Gastroesophageal sphincter (tissue), 4 donors: Measurements from ENCODE around the gene ATP1B2. TPM values are rescaled to one million over a fixed set of nuclear protein-coding genes. Genes with fewer than 3 reads are reported as not detected.

Experiments used
- ATAC-seq: fragments of 150-250 bp; one replicate; pipeline ENCODE4 v1.9.1; 2016; ENCODE audit warnings: mild to moderate bottlenecking, moderate library complexity
- H3K27ac ChIP-seq, 4 donors: fragments of 200-600 bp; sonication (generic) in 3 of 4; 1 replicate in 3 of 4; 2 replicates in 1 of 4; pipeline ENCODE4 v1.5.1; 2016 to 2019
- H3K27me3 ChIP-seq: fragments of 200-600 bp; sonication (generic); one replicate; pipeline ENCODE4 v1.5.1; 2019
- H3K36me3 ChIP-seq, 2 donors: fragments of 200-600 bp; sonication (generic); one replicate each; pipeline ENCODE4 v1.5.1; 2019; ENCODE audit warnings: control low read depth in 1 of 2
- H3K4me1 ChIP-seq, 3 donors: fragments of 200-600 bp; sonication (generic); 1 replicate in 2 of 3; 2 replicates in 1 of 3; pipeline ENCODE4 v1.5.1; 2016 to 2019; ENCODE audit warnings: control low read depth in 2 of 3
- H3K4me3 ChIP-seq, 2 donors: fragments of 200-600 bp; sonication (generic); one replicate each; pipeline ENCODE4 v1.5.1; 2019; ENCODE audit warnings: mild to moderate bottlenecking in 1 of 2, moderate library complexity in 1 of 2
- H3K9me3 ChIP-seq, 3 donors: fragments of 200-600 bp; sonication (generic); one replicate each; pipeline ENCODE4 v1.5.1; 2017 to 2019; ENCODE audit warnings: control low read depth in 2 of 3
- CTCF ChIP-seq, 4 experiments: fragments of 200-600 bp in 2 of 4; fragments of 450-650 bp in 2 of 4; sonication (generic) in 1 of 4; IDR thresholded peaks; one replicate each; pipeline ENCODE4 v1.5.1; 2017 to 2019; ENCODE audit warnings: antibody characterized with exemption in 4 of 4, mild to moderate bottlenecking in 2 of 4, moderate library complexity in 2 of 4
- EP300 ChIP-seq: sonication (generic); formaldehyde crosslinking; IDR thresholded peaks from one replicate; pipeline ENCODE4 v1.6.1; 2017; ENCODE audit warnings: antibody characterized with exemption, mild to moderate bottlenecking
- POLR2A ChIP-seq, 2 donors: fragments of 450-650 bp; IDR thresholded peaks; one replicate each; pipeline ENCODE4 v1.6.1; 2017; ENCODE audit warnings: antibody characterized with exemption in 2 of 2, mild to moderate bottlenecking in 2 of 2, moderate library complexity in 1 of 2
- POLR2AphosphoS5 ChIP-seq: sonication (generic); formaldehyde crosslinking; IDR thresholded peaks from one replicate; pipeline ENCODE4 v1.6.1; 2017; ENCODE audit warnings: antibody characterized with exemption
- WGBS, 2 donors: methylation state at CpG; one replicate each; pipeline ENCODE4 v1.1.5; 2018; ENCODE audit warnings: low coverage in 1 of 2; 5-methylcytosine and 5-hydroxymethylcytosine counted together
- total RNA-seq, 4 donors: library from RNA; depleted of rRNA; stranded (reverse); fragments of >200 nt; gene quantifications; one replicate each; pipeline ENCODE4 v1.1.0, GENCODE V29; 2016

ATP1B2 gene
- total RNA-seq, 4 donors from 2014 or later, result 0.77 to 3.6 (median 2.3) TPM

- Histone ChIP-seq H3K27me3 (no peaks in the 10 kb centered on the region), H3K4me1 (no peaks in the 10 kb centered on the region), H3K9me3 (peaks cover 0 to 10% (median 0%) of the 10 kb centered on the region in 3 donors), H3K27ac (no peak overlapping the region), H3K4me3 (no peak overlapping the region), H3K36me3 (peaks cover 3 to 67% of the 10 kb centered on the region in 2 donors)
- ATAC-seq, result no peak
- 45 to 63% methylated on average over 2 to 4 of the region's 14 CpGs for WGBS, 2 donors
- TF ChIP-seq CTCF (IDR thresholded peaks at IDR 0.05) (no peak), POLR2A (IDR thresholded peaks at IDR 0.05) (no peak), EP300 (no peak), POLR2AphosphoS5 (no peak)
These were observed 24.2 kb downstream of the ATP1B2 start for GRCh38 chr17:7674934-7675333.

GRCh38 chr17:7676533-7676932 lies 25.8 kb downstream of the ATP1B2 start:
- Histone ChIP-seq H3K4me3 (no peak overlapping the region), H3K27me3 (no peaks in the 10 kb centered on the region), H3K36me3 (peaks cover 3 to 51% of the 10 kb centered on the region in 2 donors), H3K9me3 (peaks cover 0 to 10% (median 0%) of the 10 kb centered on the region in 3 donors), H3K27ac (no peak overlapping the region), H3K4me1 (no peaks in the 10 kb centered on the region)
- no peak for ATAC-seq
- no peak for TF ChIP-seq POLR2AphosphoS5
- TF ChIP-seq POLR2A (IDR thresholded peaks at IDR 0.05), result no peak
- no peak for TF ChIP-seq CTCF (IDR thresholded peaks at IDR 0.05)
- TF ChIP-seq EP300, result no peak
- WGBS, 2 donors, result 79 to 100% methylated on average over 3 of the region's 5 CpGs

GRCh38 chr17:7677388-7678067 lies 26.8 kb downstream of the ATP1B2 start:
- peaks cover 3 to 41% of the 10 kb centered on the region in 2 donors for H3K36me3 ChIP-seq
- H3K4me1 ChIP-seq, result no peaks in the 10 kb centered on the region
- WGBS, 2 donors, result 62 to 74% methylated on average over 6 to 10 of the region's 10 CpGs
- H3K4me3 ChIP-seq, result no peak overlapping the region
- no peaks in the 10 kb centered on the region for H3K27me3 ChIP-seq
- H3K27ac ChIP-seq, result no peak overlapping the region
- no peak for ATAC-seq
- no peak for TF ChIP-seq POLR2AphosphoS5
- no peak for TF ChIP-seq EP300
- TF ChIP-seq POLR2A (IDR thresholded peaks at IDR 0.05), result no peak
- TF ChIP-seq CTCF (IDR thresholded peaks at IDR 0.05), result no peak
- H3K9me3 ChIP-seq, result peaks cover 0 to 10% (median 0%) of the 10 kb centered on the region in 3 donors

GRCh38 chr17:7684851-7685532 lies 34.3 kb downstream of the ATP1B2 start:
- TF ChIP-seq POLR2A (IDR thresholded peaks at IDR 0.05) (no peak), CTCF (IDR thresholded peaks at IDR 0.05) (no peak), EP300 (no peak), POLR2AphosphoS5 (no peak)
- peak overlapping the region; percentile 77 to 84 for H3K4me3 ChIP-seq
- peaks cover 3 to 40% (median 15%) of the 10 kb centered on the region in 3 donors for H3K4me1 ChIP-seq
- H3K27me3 ChIP-seq, result no peaks in the 10 kb centered on the region
- no peaks in the 10 kb centered on the region for H3K36me3 ChIP-seq
- 58 to 61% methylated on average over 14 to 15 of the region's 15 CpGs for WGBS, 2 donors
- peak overlapping the region; percentile 65 to 97 (median 96) for H3K27ac ChIP-seq
- ATAC-seq, result no peak
- H3K9me3 ChIP-seq, result no peaks in the 10 kb centered on the region
